ENCODE results near the gene OSBPL9. TPM values are rescaled to one million over a fixed set of nuclear protein-coding genes. Genes with fewer than 3 reads are reported as not detected.
A peak's percentile ranks its signal among the peaks of the same experiment; 100 is the strongest.
"Not testable (repeated sequence)": the region's sequence is repeated elsewhere in the genome, so short reads cannot be mapped to it uniquely, and the experiment has no call there.

The OSBPL9 gene
- total RNA-seq, 1 donor from 2014 or later = 75.2 TPM

GRCh38 chr1:51605961-51606723, 10.8 kb upstream of the OSBPL9 start:
- no peak for DNase-seq (ENCODE audit: low read depth, low spot score)

- DNase-seq (ENCODE audit: low read depth, low spot score) = no peak
Observed at GRCh38 chr1:51607681-51608095, 9.2 kb upstream of the OSBPL9 start.

DNA sequence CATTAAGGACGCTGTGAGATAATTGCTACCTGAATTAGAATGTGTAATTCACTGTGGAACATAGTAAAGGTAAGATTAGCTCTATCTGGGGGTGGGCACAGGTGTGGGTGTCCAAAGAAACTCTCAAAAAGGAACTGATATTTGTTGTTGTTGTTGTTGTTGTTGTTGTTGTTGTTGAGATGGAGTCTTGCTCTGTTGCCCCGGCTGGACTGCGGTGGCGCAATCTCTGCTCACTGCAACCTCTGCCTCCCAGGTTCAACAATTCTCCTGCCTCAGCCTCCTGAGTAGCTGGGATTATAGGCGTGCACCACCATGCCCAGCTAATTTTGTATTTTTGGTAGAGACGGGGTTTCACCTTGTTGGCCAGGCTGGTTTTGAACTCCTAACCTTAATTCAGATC, 6.8 kb upstream of the OSBPL9 start:
- DNase-seq (ENCODE audit: low read depth, low spot score) = not testable (repeated sequence)

GRCh38 chr1:51610637-51611036, 6.3 kb upstream of the OSBPL9 start:
- DNase-seq (ENCODE audit: low read depth, low spot score) = no peak

DNA sequence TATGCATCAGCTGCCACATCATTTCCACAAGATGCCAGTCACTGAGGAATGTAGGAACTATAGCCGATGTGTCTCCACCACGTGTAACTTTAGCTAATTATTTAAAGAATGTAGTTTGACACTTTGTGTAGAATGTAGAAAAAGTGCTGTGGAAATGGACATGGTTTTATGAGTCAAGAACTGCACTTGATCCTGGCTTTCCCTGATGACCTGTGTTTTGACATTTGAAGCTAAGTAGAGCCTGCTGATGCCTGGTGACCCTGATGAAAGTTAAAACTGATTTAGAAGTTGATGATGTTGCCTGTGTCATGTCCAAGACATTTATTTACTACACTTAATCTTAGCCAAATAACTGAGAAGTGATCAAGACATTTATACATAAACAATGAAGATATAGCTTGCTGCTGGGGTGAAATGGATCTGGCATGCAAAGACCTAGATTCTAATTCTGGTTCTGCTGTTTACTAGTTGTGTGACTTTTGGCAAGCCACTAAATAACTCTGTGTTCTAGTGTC, 4.4 kb upstream of the OSBPL9 start:
- no peak for DNase-seq (ENCODE audit: low read depth, low spot score)

DNA sequence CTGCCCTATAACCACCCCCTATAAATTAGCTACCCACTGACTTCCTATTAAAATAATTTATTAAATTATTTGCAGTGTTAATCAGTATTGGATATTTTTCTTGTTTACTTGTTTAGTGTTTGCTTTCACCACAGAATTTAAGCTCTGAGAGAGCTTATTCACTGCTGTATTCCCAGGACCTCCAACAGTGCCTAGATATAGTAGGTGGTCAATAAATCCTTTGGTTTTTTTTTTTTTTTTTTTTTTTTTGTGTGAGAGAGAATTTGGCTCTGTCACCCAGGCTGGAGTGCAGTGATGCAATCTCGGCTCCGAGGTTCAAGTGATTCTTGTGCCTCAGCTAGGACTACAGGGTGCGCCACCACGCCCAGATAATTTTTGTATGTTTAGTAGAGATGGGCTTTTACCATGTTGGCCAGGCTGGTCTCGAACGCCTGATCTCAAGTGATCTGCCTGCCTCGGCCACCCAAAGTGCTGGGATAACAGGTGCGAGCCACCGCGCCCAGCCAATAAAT, 1.1 kb upstream of the OSBPL9 start:
- DNase-seq (ENCODE audit: low read depth, low spot score) = no peak

DNA sequence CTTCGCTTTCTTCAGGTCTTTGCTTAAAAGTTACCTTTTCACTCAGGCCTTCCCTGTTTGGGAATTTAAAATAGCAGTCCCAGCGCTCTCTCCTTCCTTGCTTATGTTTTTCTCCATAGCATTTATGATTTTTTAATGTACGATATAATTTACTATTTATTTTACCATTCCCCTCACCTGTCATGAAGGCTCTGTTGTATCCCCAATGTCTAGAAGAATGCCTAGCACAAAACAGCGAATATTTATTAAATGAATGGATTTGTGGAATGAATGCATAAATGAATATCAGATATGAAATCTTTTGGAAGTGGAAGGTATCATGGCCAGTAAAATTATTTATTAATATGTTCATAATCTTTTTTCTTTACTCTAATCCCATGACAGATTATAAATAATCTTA, 402 bp upstream of the OSBPL9 start:
- no peak for DNase-seq (ENCODE audit: low read depth, low spot score)

DNA sequence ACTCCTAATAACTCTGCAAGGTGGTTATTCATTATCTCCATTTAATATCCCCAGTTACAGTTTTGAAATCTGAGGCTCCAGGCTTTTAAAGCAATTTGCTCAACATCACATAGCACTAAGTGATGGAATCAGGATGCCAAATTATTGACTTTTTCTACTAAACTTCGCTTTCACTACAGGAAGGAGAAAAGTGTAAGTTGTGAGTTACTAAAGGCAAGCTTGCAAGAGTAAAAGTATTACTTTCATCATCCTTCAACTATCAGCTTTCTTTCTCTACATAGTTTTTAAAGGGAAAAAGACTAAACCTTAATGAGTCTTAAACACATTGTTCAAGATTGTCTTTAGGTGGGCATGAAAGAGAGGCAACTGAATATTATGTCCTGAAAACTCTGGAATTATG, 1.8 kb downstream of the OSBPL9 start:
- DNase-seq (ENCODE audit: low read depth, low spot score) = no peak

GRCh38 chr1:51620470-51620869, 3.6 kb downstream of the OSBPL9 start:
- DNase-seq (ENCODE audit: low read depth, low spot score) = no peak

- DNase-seq (ENCODE audit: low read depth, low spot score) = no peak
Observed at GRCh38 chr1:51621161-51621560, 4.3 kb downstream of the OSBPL9 start.

DNA sequence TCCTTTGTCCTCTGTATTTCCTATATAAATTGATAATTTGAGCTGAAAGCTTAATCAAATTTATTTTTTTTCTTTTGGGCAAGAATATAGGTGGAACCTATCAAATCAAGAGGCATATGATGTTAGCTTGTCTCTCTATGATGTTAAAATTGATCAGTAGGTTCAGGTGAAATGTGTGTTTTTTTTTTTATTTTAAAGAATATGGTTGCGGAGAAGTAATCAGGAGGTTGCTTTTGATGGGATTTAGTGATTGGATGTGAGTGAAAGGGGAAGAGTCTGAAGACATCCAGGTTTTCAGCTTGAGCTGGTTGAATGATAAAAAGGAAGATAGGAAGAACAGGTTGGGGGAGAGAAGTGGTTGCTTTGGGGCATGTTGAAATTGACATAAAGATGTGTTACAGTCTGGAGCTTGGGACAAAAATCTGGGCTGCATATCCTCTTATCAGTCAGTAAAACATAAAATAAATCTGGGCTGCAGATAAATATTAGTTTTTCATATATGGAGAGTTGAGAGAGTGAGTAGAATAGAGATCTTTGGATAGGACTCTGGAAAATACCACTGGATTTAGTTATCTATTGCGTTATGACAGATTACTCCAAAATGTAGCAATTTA, 5.1 kb downstream of the OSBPL9 start:
- no peak for DNase-seq (ENCODE audit: low read depth, low spot score)

- DNase-seq (ENCODE audit: low read depth, low spot score) = peak; percentile 22
Observed at GRCh38 chr1:51622455-51622913, 5.6 kb downstream of the OSBPL9 start.

DNA sequence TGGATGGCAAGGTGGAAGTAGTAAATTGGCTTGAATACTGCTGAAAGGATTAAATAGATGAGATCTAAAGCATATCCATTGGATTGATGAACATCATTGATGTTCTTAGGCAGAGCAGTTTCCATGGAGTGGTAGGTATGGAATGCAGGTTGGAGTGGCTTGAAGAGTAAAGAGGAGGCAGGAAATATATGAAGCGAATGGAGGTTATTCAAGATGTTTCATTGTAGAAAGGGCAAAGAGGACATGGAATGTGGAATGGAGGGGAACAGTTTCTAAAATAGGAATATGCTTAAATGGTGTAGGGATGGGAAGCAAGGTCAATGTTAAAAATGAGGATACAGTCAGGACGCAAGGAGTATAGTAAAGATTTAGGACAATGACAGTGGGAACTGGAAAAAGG, 6.1 kb downstream of the OSBPL9 start:
- no peak for DNase-seq (ENCODE audit: low read depth, low spot score)

GRCh38 chr1:51623450-51623849, 6.6 kb downstream of the OSBPL9 start:
- DNase-seq (ENCODE audit: low read depth, low spot score) = no peak

DNA sequence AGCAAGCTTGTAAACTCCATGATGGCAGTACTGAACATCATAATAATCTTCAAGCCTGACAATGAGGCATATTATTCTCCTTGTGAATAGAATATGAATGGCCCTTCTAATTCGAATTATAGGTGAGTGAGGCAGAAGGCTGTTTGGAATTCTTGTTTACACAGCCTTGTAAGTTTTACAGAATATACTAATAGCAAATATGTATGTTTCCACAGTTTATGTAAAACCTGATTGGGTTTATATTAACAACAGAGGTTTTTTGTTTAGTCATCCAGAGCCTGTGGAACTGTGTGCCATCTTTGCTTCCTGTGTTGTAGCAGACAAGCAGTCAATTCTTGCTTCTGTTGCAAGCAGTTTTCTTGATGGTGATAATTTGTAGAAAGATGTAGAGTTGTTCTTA, 8.0 kb downstream of the OSBPL9 start:
- DNase-seq (ENCODE audit: low read depth, low spot score) = no peak

- DNase-seq (ENCODE audit: low read depth, low spot score) = no peak
Observed at GRCh38 chr1:51627672-51628071, 10.8 kb downstream of the OSBPL9 start.

DNA sequence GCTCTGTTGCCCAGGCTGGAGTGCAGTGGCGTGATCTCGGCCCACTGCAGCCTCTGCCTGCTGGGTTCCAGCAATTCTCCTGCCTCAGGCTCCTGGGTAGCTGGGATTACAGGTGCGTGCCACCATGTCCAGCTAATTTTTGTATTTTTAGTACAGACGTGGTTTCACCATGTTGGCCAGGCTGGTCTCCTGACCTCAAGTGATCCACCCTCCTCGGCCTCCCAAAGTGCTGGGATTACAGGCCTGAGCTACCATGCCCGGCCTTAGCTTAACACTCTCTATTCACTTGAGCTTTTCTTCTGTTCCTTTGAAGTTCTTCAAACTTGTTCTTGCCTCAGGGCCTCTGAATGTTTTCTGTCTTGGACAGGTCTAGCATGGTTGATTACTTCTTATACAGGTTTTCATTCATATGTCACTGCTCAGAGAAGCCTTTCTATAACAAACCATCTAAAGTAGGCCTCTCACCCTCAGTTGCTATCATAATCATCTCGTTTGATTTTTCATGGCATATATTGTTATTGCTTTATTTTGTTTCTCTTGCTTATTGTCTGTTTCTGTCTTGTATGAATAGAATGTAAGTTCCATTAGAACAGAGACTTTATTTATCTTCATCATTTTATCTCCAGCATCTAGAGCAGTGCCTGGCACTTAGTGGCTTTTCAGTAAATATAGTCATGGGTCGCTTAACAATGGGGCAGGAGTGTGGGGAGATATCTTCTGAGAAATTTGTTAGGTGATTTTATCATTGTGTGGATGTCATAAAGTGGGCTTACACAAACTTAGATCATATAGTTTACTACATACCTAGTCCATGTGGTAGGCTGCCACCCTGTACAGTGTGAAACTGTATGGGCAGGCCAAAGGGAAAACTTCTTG, 12.1 kb downstream of the OSBPL9 start:
- no peak for DNase-seq (ENCODE audit: low read depth, low spot score)

DNA sequence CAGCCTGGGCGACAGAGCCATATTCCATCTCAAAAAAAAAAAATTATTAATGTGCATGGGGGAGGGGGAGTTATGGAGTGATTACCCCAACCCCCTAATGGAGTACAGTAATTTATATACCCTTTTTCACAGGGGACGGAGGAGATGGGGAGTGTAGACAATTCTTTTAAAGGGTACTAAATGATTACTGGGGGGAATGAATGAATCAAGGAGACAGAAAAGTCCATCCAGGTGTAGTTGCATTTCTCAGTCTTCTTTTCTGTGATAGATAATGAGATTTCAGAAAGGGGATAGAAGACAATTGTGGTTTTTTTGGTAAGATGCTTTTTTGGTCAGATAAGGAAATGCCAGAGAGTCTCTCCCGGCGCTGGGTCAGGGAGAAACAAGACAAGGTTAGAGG, 13.0 kb downstream of the OSBPL9 start:
- no peak for DNase-seq (ENCODE audit: low read depth, low spot score)

DNA sequence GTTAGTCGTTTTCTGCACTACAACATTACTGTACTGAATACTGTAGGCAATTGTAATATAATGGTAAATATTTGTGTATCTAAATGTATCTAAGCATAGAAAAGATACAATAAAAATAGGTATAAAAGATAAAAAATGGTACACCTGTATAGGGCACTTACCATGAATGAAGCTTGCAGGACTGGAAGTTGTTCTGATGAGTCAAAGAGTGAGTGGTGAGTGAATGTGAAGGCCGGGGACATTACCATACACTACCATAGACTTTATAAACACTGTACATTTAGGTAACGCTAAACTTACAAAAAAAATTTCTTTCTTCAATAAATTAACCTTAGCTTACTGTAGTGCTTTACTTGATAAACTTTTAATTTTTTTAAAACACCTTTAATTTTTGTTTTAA, 13.5 kb downstream of the OSBPL9 start:
- DNase-seq (ENCODE audit: low read depth, low spot score) = no peak

GRCh38 chr1:51630922-51631321, 14.0 kb downstream of the OSBPL9 start:
- no peak for DNase-seq (ENCODE audit: low read depth, low spot score)

- DNase-seq (ENCODE audit: low read depth, low spot score) = no peak
Observed at GRCh38 chr1:51631747-51632146, 14.9 kb downstream of the OSBPL9 start.

DNA sequence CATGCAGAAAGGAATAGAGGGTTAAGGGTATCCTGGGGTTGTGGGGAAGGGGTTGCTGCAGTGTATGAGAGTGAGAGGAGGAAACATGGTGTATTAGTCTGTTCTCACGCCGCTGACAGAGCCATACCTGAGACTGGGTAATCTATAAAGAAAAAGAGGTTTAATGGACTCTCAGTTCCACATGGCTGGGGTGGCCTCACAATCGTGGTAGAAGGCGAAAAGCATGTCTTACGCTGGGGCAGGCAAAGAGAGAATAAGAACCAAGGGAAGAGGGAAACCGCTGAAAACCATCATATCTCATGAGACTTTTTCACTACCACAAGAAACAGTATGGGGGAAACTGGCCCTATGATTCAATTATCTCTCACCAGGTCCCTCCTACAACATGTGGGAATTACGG, 17.7 kb downstream of the OSBPL9 start:
- no peak for DNase-seq (ENCODE audit: low read depth, low spot score)
